GM23248 (cell line): Measurements from ENCODE around the gene RAB31.

Experiments
- EZH2 ChIP-seq: fragments of 200-600 bp; sonication (generic); IDR thresholded peaks from 2 replicates; pipeline ENCODE4 v1.6.1; 2018; ENCODE audit warnings: antibody characterized with exemption, mild to moderate bottlenecking; ENCODE audit not compliant: insufficient read depth, poor library complexity, severe bottlenecking
- EZH2phosphoT487 ChIP-seq: fragments of 200-600 bp; sonication (generic); IDR thresholded peaks from 2 replicates; pipeline ENCODE4 v1.6.1; 2018; ENCODE audit warnings: antibody characterized with exemption, moderate library complexity, mild to moderate bottlenecking, low read depth; ENCODE audit not compliant: insufficient read depth

- no peak for TF ChIP-seq EZH2
- TF ChIP-seq EZH2phosphoT487, result no peak
Observed at GRCh38 chr18:9898792-9899549, 190.9 kb downstream of the RAB31 start.
